GM12878 (cell line): ENCODE results near the gene SUGCT. TPM values are rescaled to one million over a fixed set of nuclear protein-coding genes. Genes with fewer than 3 reads are reported as not detected.

ENCODE experiments used
- BACH1 ChIP-seq: fragments of 450-650 bp; IDR thresholded peaks from 2 replicates; pipeline ENCODE4 v1.6.1; 2017; ENCODE audit warnings: mild to moderate bottlenecking, borderline replicate concordance
- ESRRA ChIP-seq: IDR thresholded peaks from 2 replicates; pipeline ENCODE4 v1.6.1; 2012; ENCODE audit warnings: mild to moderate bottlenecking, low read length, improper control_type of control experiment
- MYC ChIP-seq: IDR thresholded peaks from 2 replicates; pipeline ENCODE4 v1.6.1; 2011; ENCODE audit warnings: mild to moderate bottlenecking, low read length, moderate library complexity, inconsistent platforms; ENCODE audit not compliant: insufficient read depth, insufficient replicate concordance, insufficient read length, severe bottlenecking
- RB1 ChIP-seq: fragments of 450-650 bp; formaldehyde crosslinking; IDR thresholded peaks from 2 replicates; pipeline ENCODE4 v1.6.1; 2017; ENCODE audit warnings: mild to moderate bottlenecking, borderline replicate concordance
- RELA ChIP-seq: fragments of 450-650 bp; IDR thresholded peaks from 2 replicates; pipeline ENCODE4 v1.8.0; 2014; ENCODE audit warnings: borderline replicate concordance; ENCODE audit not compliant: partially characterized antibody
- ZNF217 ChIP-seq: fragments of 450-650 bp; IDR thresholded peaks from 2 replicates; pipeline ENCODE4 v1.6.1; 2017; ENCODE audit warnings: antibody characterized with exemption, mild to moderate bottlenecking
- ZNF622 ChIP-seq: fragments of 450-650 bp; IDR thresholded peaks from 2 replicates; pipeline ENCODE4 v1.6.1; 2017; ENCODE audit warnings: mild to moderate bottlenecking, inconsistent platforms
- polyA plus RNA-seq, 11 experiments: library from polyadenylated mRNA; depleted of rRNA in 4 of 11; unstranded in 6 of 11; stranded (reverse) in 5 of 11; fragments of >200 nt; fragmentation: Nextera tagmentation in 4 of 11; fragmentation: Illumina TruSeq in 1 of 11; extraction: Ambion mirVana in 4 of 11; extraction: Trizol in 1 of 11; gene quantifications; 1 replicate in 1 of 11; 2 replicates in 10 of 11; pipeline versions ENCODE4 v1.2.1 to v1.2.3, GENCODE V29; 2011 to 2016; ENCODE audit warnings: inconsistent platforms in 2 of 11, missing spikeins in 2 of 11, low read depth in 1 of 11
- total RNA-seq, 4 experiments: library from RNA; depleted of rRNA in 3 of 4; stranded (reverse); fragments of >200 nt in 3 of 4; fragmentation: Illumina TruSeq in 1 of 4; extraction: Trizol in 1 of 4; gene quantifications; 2 replicates each; pipeline versions ENCODE4 v1.2.1 to v1.2.3, GENCODE V29; 2013 to 2021
- TF ChIP-seq, protein P1 (sequence below): IDR thresholded peaks from 2 replicates; pipeline ENCODE4 v1.6.1; 2012; ENCODE audit warnings: mild to moderate bottlenecking, low read depth, low read length
- TF ChIP-seq, protein P2 (sequence below): IDR thresholded peaks from 2 replicates; pipeline ENCODE4 v1.6.1; 2011; ENCODE audit warnings: mild to moderate bottlenecking, low read depth, low read length, moderate library complexity; ENCODE audit not compliant: insufficient replicate concordance

Gene SUGCT
- total and polyA plus RNA-seq, 10 of the 15 experiments (the other 5 are each of a cell fraction or from before 2014, with no cell fraction given) = 0.08 to 1.2 (median 0.67) TPM; not detected in 1

DNA sequence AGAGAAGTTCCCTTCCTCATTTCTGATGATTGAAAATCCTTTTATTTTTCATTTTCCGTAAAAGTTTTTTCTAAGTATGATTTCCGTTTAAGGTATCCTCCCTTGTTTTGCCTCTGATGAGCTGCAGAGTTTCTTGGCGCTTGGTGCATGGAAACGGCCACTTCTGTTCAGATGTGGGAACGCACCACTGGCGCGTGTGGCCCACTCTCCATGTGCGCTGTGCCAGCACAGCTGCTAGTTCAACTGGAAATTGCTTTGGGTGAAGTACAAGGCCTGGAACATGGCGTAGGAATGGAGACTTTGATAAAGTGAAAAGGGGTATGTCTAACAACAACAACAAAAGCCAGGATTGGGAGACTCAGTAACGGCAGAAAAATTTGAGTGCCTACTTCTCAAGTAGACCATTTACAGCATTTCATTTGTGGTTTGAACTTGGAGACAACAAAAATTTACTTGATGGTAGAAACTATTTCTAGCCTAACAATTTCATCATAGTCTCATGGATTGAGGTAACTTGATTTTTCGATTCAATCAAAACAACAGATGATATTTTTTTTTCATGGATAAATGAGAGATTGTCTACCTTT lies 364.2 kb downstream of the SUGCT start (continued):
- TF ChIP-seq MYC (no peak), BACH1 (no peak), RB1 (no peak), RELA (no peak), ESRRA (no peak), ZNF217 (no peak), ZNF622 (no peak)
- TF ChIP-seq, protein P1, sequence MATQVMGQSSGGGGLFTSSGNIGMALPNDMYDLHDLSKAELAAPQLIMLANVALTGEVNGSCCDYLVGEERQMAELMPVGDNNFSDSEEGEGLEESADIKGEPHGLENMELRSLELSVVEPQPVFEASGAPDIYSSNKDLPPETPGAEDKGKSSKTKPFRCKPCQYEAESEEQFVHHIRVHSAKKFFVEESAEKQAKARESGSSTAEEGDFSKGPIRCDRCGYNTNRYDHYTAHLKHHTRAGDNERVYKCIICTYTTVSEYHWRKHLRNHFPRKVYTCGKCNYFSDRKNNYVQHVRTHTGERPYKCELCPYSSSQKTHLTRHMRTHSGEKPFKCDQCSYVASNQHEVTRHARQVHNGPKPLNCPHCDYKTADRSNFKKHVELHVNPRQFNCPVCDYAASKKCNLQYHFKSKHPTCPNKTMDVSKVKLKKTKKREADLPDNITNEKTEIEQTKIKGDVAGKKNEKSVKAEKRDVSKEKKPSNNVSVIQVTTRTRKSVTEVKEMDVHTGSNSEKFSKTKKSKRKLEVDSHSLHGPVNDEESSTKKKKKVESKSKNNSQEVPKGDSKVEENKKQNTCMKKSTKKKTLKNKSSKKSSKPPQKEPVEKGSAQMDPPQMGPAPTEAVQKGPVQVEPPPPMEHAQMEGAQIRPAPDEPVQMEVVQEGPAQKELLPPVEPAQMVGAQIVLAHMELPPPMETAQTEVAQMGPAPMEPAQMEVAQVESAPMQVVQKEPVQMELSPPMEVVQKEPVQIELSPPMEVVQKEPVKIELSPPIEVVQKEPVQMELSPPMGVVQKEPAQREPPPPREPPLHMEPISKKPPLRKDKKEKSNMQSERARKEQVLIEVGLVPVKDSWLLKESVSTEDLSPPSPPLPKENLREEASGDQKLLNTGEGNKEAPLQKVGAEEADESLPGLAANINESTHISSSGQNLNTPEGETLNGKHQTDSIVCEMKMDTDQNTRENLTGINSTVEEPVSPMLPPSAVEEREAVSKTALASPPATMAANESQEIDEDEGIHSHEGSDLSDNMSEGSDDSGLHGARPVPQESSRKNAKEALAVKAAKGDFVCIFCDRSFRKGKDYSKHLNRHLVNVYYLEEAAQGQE = no peak
- TF ChIP-seq, protein P2, sequence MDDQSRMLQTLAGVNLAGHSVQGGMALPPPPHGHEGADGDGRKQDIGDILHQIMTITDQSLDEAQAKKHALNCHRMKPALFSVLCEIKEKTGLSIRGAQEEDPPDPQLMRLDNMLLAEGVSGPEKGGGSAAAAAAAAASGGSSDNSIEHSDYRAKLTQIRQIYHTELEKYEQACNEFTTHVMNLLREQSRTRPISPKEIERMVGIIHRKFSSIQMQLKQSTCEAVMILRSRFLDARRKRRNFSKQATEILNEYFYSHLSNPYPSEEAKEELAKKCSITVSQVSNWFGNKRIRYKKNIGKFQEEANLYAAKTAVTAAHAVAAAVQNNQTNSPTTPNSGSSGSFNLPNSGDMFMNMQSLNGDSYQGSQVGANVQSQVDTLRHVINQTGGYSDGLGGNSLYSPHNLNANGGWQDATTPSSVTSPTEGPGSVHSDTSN = no peak
